ENCODE measurements around the gene KDM4B. TPM values are rescaled to one million over a fixed set of nuclear protein-coding genes. Genes with fewer than 3 reads are reported as not detected.

KDM4B gene
- total RNA-seq, 1 experiment from 2014 or later, result 43.7 TPM

DNA sequence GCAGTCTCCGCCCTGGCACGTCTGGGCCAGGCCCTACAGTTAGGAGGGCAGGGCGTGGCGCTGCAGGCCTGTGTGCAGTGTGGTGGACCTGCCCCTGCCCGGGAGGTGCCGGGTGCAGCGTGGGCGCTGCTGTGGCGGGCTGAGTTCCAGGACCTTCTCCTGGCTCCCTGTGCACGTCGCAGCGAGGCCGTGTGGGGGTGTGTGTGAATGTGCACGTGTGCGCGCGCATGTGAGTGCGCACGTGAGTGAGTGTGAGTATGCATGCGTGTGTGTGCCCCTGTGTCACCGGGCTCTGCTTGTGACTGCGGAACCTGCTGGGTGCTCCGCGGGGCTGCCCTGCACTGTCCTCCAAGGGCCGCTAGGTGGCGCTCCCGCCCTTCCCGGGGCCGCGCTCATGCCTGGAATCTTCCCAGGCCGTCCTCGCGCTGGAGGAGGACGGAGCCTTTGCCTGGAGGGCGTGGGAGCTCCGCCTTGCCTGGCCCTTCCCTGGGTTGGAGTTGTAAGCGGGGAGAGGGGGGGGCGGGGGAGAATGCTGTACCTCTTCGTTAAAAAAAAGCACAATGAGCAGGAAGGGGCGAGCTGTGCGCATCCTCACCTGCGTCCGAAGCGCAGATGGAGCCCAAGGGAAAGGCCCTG lies 79.3 kb downstream of the KDM4B start:
- H3K79me1 ChIP-seq (ENCODE audit: insufficient read depth, low read depth, low read length, poor library complexity, severe bottlenecking), result no peaks in the 10 kb centered on the region
- no peak overlapping the region for H3K4ac ChIP-seq (ENCODE audit: low read depth, low read length)
- Mint-ChIP-seq H3K36me3 (ENCODE audit: insufficient read depth in 1 of 3, low read depth in 3 of 3) (peaks cover 1 to 14% (median 12%) of the 10 kb centered on the region in 3 experiments; a peak in 5 of 7 replicates), H3K27ac (peak overlapping the region in 2 of 3 experiments; percentile 28 to 62; a peak in 2 of 7 replicates), H3K9me3 (no peaks in the 10 kb centered on the region), H3K4me3 (no peak overlapping the region), H3K27me3 (ENCODE audit: low read depth) (no peaks in the 10 kb centered on the region), H3K4me1 (peaks cover 0 to 9% of the 10 kb centered on the region in 2 experiments; a peak in 2 of 4 replicates)
- no peaks in the 10 kb centered on the region for H3K9me3 ChIP-seq (ENCODE audit: control insufficient read depth, low read depth, low read length)
- H3K79me2 ChIP-seq (ENCODE audit: insufficient read depth, low read length), result no peaks in the 10 kb centered on the region
- H3K27ac ChIP-seq (ENCODE audit: insufficient read length, low read depth, low read length), result no peak overlapping the region
- H3K18ac ChIP-seq (ENCODE audit: insufficient read length, low read depth, low read length), result no peak overlapping the region
- no peak overlapping the region for H3K23ac ChIP-seq (ENCODE audit: insufficient read length, low read depth, low read length)
- TF ChIP-seq, protein P1, sequence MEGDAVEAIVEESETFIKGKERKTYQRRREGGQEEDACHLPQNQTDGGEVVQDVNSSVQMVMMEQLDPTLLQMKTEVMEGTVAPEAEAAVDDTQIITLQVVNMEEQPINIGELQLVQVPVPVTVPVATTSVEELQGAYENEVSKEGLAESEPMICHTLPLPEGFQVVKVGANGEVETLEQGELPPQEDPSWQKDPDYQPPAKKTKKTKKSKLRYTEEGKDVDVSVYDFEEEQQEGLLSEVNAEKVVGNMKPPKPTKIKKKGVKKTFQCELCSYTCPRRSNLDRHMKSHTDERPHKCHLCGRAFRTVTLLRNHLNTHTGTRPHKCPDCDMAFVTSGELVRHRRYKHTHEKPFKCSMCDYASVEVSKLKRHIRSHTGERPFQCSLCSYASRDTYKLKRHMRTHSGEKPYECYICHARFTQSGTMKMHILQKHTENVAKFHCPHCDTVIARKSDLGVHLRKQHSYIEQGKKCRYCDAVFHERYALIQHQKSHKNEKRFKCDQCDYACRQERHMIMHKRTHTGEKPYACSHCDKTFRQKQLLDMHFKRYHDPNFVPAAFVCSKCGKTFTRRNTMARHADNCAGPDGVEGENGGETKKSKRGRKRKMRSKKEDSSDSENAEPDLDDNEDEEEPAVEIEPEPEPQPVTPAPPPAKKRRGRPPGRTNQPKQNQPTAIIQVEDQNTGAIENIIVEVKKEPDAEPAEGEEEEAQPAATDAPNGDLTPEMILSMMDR (conservative IDR thresholded peaks at IDR 0.05), result peak; percentile 99
- no peak overlapping the region for H4K8ac ChIP-seq (replicated peaks; ENCODE audit: insufficient read length, low read depth, low read length)
- H3K23me2 ChIP-seq (ENCODE audit: insufficient read length, low read depth, low read length, poor library complexity, severe bottlenecking), result no peaks in the 10 kb centered on the region
- no peak overlapping the region for H2AFZ ChIP-seq (ENCODE audit: low read length)
- H4K5ac ChIP-seq (ENCODE audit: insufficient read length, low read depth, low read length), result no peak overlapping the region
- H2BK15ac ChIP-seq (ENCODE audit: low read depth, low read length), result no peak overlapping the region
- H4K91ac ChIP-seq (ENCODE audit: insufficient read length, low read depth, low read length), result no peak overlapping the region
- no peak overlapping the region for H2AK5ac ChIP-seq (ENCODE audit: insufficient read length, low read length)
- H2BK120ac ChIP-seq (ENCODE audit: low read depth, low read length, poor library complexity, severe bottlenecking), result no peak overlapping the region
- peaks cover 2% of the 10 kb centered on the region for H4K20me1 ChIP-seq (ENCODE audit: control insufficient read depth, insufficient read depth, insufficient read length)
- H2BK12ac ChIP-seq (ENCODE audit: insufficient read length, low read depth, low read length), result no peak overlapping the region
- no peak overlapping the region for H2BK5ac ChIP-seq (ENCODE audit: insufficient read length, low read length)
- H3T11ph ChIP-seq (ENCODE audit: low read length), result no peak overlapping the region
- H2BK20ac ChIP-seq (ENCODE audit: low read depth, low read length, poor library complexity, severe bottlenecking), result no peak overlapping the region
- no peak overlapping the region for H3K56ac ChIP-seq (ENCODE audit: insufficient read length, low read depth, low read length)
- H3K27me3 ChIP-seq (ENCODE audit: insufficient read depth, low read length), result no peaks in the 10 kb centered on the region
- H3K4me1 ChIP-seq (ENCODE audit: insufficient read depth, low read length), result no peaks in the 10 kb centered on the region
- no CpG with 5 or more reads among the region's 44 CpGs for WGBS (ENCODE audit: extremely low coverage, insufficient read length, low lambda C conversion rate)
- no peak overlapping the region for H3K4me2 ChIP-seq (ENCODE audit: insufficient read depth, insufficient read length, low read length)
- H3K9ac ChIP-seq (ENCODE audit: extremely low read depth, insufficient read length, low read length), result no peak overlapping the region
- no peak overlapping the region for H3K14ac ChIP-seq (ENCODE audit: insufficient read depth, low read length)
- peak; percentile 88 for DNase-seq
